Activated CD4-positive, alpha-beta T cell treated with anti-CD3 and anti-CD28 coated beads, Interleukin-2, amount 50 U/mL, for 24 hours (primary cell): ENCODE measurements around the gene CD99.
"Not testable (repeated sequence)": the region's sequence is repeated elsewhere in the genome, so short reads cannot be mapped to it uniquely, and the experiment has no call there.

Experiments
- DNase-seq, 2 donors: peaks; one replicate each; pipeline ENCODE4 v3.0.0-alpha.2; 2020; ENCODE audit warnings: low read depth in 1 of 2, low spot score in 1 of 2

Gene CD99

GRCh38 chrX:2675657-2676200 is 15.4 kb upstream of the CD99 start:
- not testable (repeated sequence) for DNase-seq

GRCh38 chrX:2676794-2677675 is 14.1 kb upstream of the CD99 start:
- no peak for DNase-seq

- DNase-seq, result no peak
These were observed 13.3 kb upstream of the CD99 start for GRCh38 chrX:2677764-2678163.

- no peak for DNase-seq
These were observed 12.5 kb upstream of the CD99 start for GRCh38 chrX:2678583-2678982.

- no peak for DNase-seq
These were observed 11.3 kb upstream of the CD99 start for GRCh38 chrX:2679534-2680485.

GRCh38 chrX:2680486-2681348 is 10.4 kb upstream of the CD99 start:
- DNase-seq, result no peak

GRCh38 chrX:2682565-2683177 is 8.4 kb upstream of the CD99 start:
- DNase-seq, result no peak

- no peak for DNase-seq
These were observed 6.8 kb upstream of the CD99 start for GRCh38 chrX:2684256-2684655.

- DNase-seq, result no peak
These were observed 5.2 kb upstream of the CD99 start for GRCh38 chrX:2685886-2686285.

- DNase-seq, result no peak
These were observed 1.1 kb upstream of the CD99 start for GRCh38 chrX:2689773-2690666.

- DNase-seq, result no peak
These were observed 587 bp downstream of the CD99 start for GRCh38 chrX:2691543-2692220.

GRCh38 chrX:2692221-2693112 is 1.4 kb downstream of the CD99 start:
- DNase-seq, result no peak

- DNase-seq, result no peak
These were observed 2.3 kb downstream of the CD99 start for GRCh38 chrX:2693113-2694002.

GRCh38 chrX:2694914-2695267 is 3.8 kb downstream of the CD99 start:
- no peak for DNase-seq

- peak; percentile 33 to 77 for DNase-seq
These were observed 5.7 kb downstream of the CD99 start for GRCh38 chrX:2696698-2697215.

- no peak for DNase-seq
These were observed 6.2 kb downstream of the CD99 start for GRCh38 chrX:2697306-2697705.
